ENCODE results near the gene WDR37.
A peak's percentile ranks its signal among the peaks of the same experiment; 100 is the strongest.

Gene WDR37

GRCh38 chr10:1047937-1048336, 8.2 kb upstream of the WDR37 start:
- peaks cover 85% of the 10 kb centered on the region for H3K79me2 ChIP-seq (ENCODE audit: control insufficient read depth, low read length)
- H3F3A ChIP-seq (ENCODE audit: control insufficient read depth, insufficient read depth): peaks cover 64% of the 10 kb centered on the region

GRCh38 chr10:1048349-1048731, 7.8 kb upstream of the WDR37 start:
- Histone ChIP-seq H3K4me2 (ENCODE audit: low read length) (peak overlapping the region; percentile 75), H3K27me3 (ENCODE audit: control insufficient read depth, low read length) (no peaks in the 10 kb centered on the region), H3K9me3 (ENCODE audit: control insufficient read depth, insufficient read depth, low read length) (no peaks in the 10 kb centered on the region), H3K4me3 (ENCODE audit: low read length) (peak overlapping the region; percentile 87), H3K27ac (ENCODE audit: low read depth, low read length) (peak overlapping the region; percentile 87), H4K20me1 (ENCODE audit: control insufficient read depth, insufficient read depth, low read depth, low read length) (peaks cover 36% of the 10 kb centered on the region), H3K9me2 (replicated peaks; ENCODE audit: control insufficient read depth, low read length) (no peaks in the 10 kb centered on the region), H3K36me3 (ENCODE audit: control insufficient read depth, low read length) (peaks cover 80% of the 10 kb centered on the region), H3K79me2 (ENCODE audit: control insufficient read depth, low read length) (peaks cover 85% of the 10 kb centered on the region), H3K4me1 (ENCODE audit: control insufficient read depth, low read length) (peaks cover 65% of the 10 kb centered on the region), H3F3A (ENCODE audit: control insufficient read depth, insufficient read depth) (peaks cover 60% of the 10 kb centered on the region)
- TF ChIP-seq EZH2phosphoT487 (IDR thresholded peaks at IDR 0.05; ENCODE audit: borderline replicate concordance, low read length) (no peak), CTCF (IDR thresholded peaks at IDR 0.05; ENCODE audit: low read depth, low read length, poor library complexity, severe bottlenecking) (no peak)

More at GRCh38 chr10:1047937-1048336, 8.2 kb upstream of the WDR37 start:
- Histone ChIP-seq H3K36me3 (ENCODE audit: control insufficient read depth, low read length) (peaks cover 80% of the 10 kb centered on the region), H3K4me2 (ENCODE audit: low read length) (peak overlapping the region; percentile 75), H4K20me1 (ENCODE audit: control insufficient read depth, insufficient read depth, low read depth, low read length) (peaks cover 38% of the 10 kb centered on the region), H3K27me3 (ENCODE audit: control insufficient read depth, low read length) (no peaks in the 10 kb centered on the region), H3K4me1 (ENCODE audit: control insufficient read depth, low read length) (peaks cover 65% of the 10 kb centered on the region), H3K4me3 (ENCODE audit: low read length) (peak overlapping the region; percentile 87), H3K9me3 (ENCODE audit: control insufficient read depth, insufficient read depth, low read length) (no peaks in the 10 kb centered on the region), H3K27ac (ENCODE audit: low read depth, low read length) (peak overlapping the region; percentile 87), H3K9me2 (replicated peaks; ENCODE audit: control insufficient read depth, low read length) (no peaks in the 10 kb centered on the region)
- TF ChIP-seq EZH2phosphoT487 (IDR thresholded peaks at IDR 0.05; ENCODE audit: borderline replicate concordance, low read length) (no peak), CTCF (IDR thresholded peaks at IDR 0.05; ENCODE audit: low read depth, low read length, poor library complexity, severe bottlenecking) (no peak)

- H3K4me3 ChIP-seq (ENCODE audit: low read length): peak within 1 kb of the TSS; percentile 87
- H3K4me1 ChIP-seq (ENCODE audit: control insufficient read depth, low read length): peaks cover 65% of the 10 kb centered on the region
- peak within 1 kb of the TSS; percentile 75 for H3K4me2 ChIP-seq (ENCODE audit: low read length)
- no peaks in the 10 kb centered on the region for H3K9me3 ChIP-seq (ENCODE audit: control insufficient read depth, insufficient read depth, low read length)
- peaks cover 58% of the 10 kb centered on the region for H3F3A ChIP-seq (ENCODE audit: control insufficient read depth, insufficient read depth)
- peaks cover 80% of the 10 kb centered on the region for H3K36me3 ChIP-seq (ENCODE audit: control insufficient read depth, low read length)
- H3K27me3 ChIP-seq (ENCODE audit: control insufficient read depth, low read length): no peaks in the 10 kb centered on the region
- TF ChIP-seq CTCF (IDR thresholded peaks at IDR 0.05; ENCODE audit: low read depth, low read length, poor library complexity, severe bottlenecking) (no peak), EZH2phosphoT487 (IDR thresholded peaks at IDR 0.05; ENCODE audit: borderline replicate concordance, low read length) (no peak)
- H3K9me2 ChIP-seq (replicated peaks; ENCODE audit: control insufficient read depth, low read length): no peaks in the 10 kb centered on the region
- H3K79me2 ChIP-seq (ENCODE audit: control insufficient read depth, low read length): peaks cover 85% of the 10 kb centered on the region
- H4K20me1 ChIP-seq (ENCODE audit: control insufficient read depth, insufficient read depth, low read depth, low read length): peaks cover 40% of the 10 kb centered on the region
- H3K27ac ChIP-seq (ENCODE audit: low read depth, low read length): peak within 1 kb of the TSS; percentile 87
These were observed 7.3 kb upstream of the WDR37 start, which contains the start of gene IDI1 for GRCh38 chr10:1048732-1049424. IDI1 (minus strand) TSS chr10:1049119; CDS start chr10:1049003, 116 bp downstream.

All from DOHH2 (cell line).